Sigmoid colon (tissue), 4 donors: ENCODE data around the gene TMEM51.

ENCODE experiments used
- EP300 ChIP-seq, 4 donors: sonication (generic); formaldehyde crosslinking; IDR thresholded peaks; one replicate each; pipeline ENCODE4 v1.6.1; 2017; ENCODE audit warnings: antibody characterized with exemption in 4 of 4
- TF ChIP-seq, protein P1 (sequence below), 4 experiments: fragments of 450-650 bp in 3 of 4; fragments of 200-600 bp in 1 of 4; IDR thresholded peaks; one replicate each; pipeline ENCODE4 v1.5.1; 2016 to 2019; ENCODE audit warnings: antibody characterized with exemption in 4 of 4, mild to moderate bottlenecking in 3 of 4, moderate library complexity in 2 of 4

DNA sequence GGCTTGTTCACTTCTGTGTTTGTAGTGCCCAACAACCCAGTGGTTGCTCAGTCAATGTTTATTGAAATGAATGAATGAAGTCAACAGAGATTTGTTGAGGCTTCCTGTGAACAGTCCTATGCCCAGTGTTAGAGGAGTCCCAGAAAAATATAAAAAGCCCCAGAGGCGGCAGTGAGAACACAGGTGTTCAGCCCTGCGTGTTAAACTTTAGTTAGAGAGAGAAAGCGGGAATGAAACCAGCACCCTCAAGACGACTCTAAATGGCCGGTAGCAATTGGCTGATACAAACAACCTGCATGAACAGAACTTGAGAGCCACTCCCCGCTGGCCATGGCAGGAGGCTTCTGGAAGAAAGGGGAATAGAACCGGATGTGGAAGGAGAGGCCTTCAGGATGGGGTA is 22.6 kb downstream of the TMEM51 start:
- TF ChIP-seq, protein P1, sequence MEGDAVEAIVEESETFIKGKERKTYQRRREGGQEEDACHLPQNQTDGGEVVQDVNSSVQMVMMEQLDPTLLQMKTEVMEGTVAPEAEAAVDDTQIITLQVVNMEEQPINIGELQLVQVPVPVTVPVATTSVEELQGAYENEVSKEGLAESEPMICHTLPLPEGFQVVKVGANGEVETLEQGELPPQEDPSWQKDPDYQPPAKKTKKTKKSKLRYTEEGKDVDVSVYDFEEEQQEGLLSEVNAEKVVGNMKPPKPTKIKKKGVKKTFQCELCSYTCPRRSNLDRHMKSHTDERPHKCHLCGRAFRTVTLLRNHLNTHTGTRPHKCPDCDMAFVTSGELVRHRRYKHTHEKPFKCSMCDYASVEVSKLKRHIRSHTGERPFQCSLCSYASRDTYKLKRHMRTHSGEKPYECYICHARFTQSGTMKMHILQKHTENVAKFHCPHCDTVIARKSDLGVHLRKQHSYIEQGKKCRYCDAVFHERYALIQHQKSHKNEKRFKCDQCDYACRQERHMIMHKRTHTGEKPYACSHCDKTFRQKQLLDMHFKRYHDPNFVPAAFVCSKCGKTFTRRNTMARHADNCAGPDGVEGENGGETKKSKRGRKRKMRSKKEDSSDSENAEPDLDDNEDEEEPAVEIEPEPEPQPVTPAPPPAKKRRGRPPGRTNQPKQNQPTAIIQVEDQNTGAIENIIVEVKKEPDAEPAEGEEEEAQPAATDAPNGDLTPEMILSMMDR (IDR thresholded peaks at IDR 0.05), result no peak
- TF ChIP-seq EP300 (IDR thresholded peaks at IDR 0.05), result no peak
